Left lobe of liver (tissue), 2 donors: Measurements from ENCODE around the gene SGPP2. TPM values are rescaled to one million over a fixed set of nuclear protein-coding genes. Genes with fewer than 3 reads are reported as not detected.
"Not testable (repeated sequence)": the region's sequence is repeated elsewhere in the genome, so short reads cannot be mapped to it uniquely, and the experiment has no call there.

Experiments used
- ATAC-seq: fragments of 200-7000 bp; cut with Tn5 transposase; one replicate; pipeline ENCODE4 v1.9.1; 2020; ENCODE audit warnings: mild to moderate bottlenecking, moderate library complexity
- DNase-seq: peaks from one replicate; pipeline ENCODE4 v3.0.0-alpha.2; 2020; ENCODE audit warnings: low spot score
- total RNA-seq: library from RNA; stranded (reverse); gene quantifications from one replicate; pipeline ENCODE4 v1.2.1, GENCODE V29; 2021
- donor health status: DM: no; HTN: no; CAD: no; lungs with moderate emphysema.
- donor health status: DM: no; HTN: yes; CAD: no.

Gene SGPP2
- total RNA-seq, 1 donor from 2014 or later, result 0.23 TPM

DNA sequence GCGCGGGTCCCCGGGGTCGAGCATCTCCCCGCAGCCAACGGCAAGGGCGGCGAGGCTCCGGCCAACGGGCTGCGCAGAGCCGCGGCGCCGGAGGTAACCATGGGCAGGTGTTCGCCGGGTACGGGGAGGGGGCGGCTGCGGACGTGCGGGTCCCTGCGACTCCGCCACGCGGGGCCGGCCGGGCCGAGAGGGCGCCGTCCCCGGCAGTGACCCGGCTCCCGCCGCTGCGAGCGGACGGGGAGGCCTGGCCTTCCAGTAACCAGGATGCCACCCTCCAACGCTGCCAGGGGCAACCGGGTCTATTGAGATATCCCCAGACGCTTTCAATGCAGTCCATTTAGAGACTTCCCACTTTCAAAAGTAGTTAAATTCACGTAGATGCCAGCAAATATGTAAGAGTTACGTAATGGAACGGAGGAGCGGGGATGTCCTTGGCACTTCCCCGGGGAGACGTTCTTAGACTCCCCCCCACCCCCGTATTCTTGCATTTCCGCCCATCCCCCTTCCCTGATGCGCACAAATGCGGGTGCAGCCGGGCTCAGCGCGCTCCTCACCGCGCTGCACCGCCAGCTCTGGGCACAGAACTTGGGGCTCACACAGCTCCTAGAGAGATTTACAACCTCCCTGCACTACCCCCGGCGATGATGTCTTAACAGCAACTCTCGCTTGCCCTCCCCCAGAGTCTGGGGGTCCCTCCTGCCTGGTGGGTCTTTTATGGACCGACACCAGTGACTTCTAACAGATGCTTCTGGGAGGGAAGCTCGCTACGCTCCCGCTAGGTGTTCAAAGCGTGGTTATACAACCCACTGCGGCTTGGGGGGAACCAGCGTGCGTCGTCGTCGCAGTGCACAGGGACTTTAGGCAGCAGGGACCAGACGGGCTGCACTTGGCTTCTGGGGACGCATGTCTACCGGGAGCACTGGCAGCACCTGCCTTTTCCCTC, 657 bp downstream of the SGPP2 start:
- DNase-seq (no peak), ATAC-seq (peak; percentile 28)

DNA sequence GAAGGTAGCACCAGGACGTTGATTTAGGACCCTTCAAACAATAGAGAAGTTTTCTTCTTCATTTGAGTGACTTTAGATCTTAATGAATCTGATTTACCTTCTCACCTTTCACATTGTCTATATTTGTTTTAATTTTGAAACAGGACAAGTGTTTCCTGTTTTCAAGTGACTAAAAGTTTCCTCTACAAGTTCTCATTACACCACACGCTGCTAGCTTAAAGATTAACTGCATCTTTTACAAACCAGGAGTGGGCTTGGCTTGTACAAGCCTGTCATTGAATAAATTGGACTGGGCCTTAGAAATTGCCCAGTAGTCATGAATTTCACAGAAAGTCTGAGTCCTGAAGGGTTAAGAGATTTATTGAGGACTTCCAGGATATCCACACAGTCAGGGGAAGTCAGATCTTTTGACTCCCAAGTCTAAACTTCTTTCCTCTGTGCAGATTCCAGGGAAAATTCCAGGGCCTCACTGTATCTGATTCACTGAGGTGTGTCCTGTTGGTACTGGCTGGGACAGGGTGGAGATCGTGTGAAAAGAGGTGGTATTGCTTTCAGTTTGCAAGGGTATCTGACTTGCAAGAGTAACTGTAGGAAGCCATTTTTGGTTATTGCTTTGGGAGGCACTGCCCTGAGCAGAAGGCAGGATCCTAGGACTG, 3.4 kb downstream of the SGPP2 start:
- DNase-seq (no peak), ATAC-seq (no peak)

GRCh38 chr2:222430071-222430470, 5.7 kb downstream of the SGPP2 start:
- no peak for ATAC-seq
- DNase-seq, result no peak

GRCh38 chr2:222430681-222431080, 6.3 kb downstream of the SGPP2 start:
- DNase-seq (no peak), ATAC-seq (no peak)

DNA sequence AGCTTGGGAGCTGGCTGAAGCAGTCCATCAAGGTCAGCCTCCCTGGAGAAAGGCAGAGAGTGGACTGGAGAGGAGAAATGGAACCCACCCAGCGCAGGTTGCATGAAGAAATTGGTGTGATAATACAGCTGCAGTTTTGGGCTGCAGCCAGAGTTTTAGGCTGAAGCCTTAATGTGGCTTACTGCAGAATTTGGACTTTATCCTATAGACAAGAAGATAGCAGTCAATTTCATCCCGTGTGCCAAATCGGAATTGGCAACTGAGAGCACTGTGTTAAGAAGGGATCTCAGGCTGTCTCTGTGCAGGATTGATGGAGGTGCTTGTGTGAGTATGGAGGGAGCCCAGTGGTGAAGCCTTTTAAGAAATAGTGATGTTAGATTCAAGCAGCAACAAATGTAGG, 7.5 kb downstream of the SGPP2 start:
- DNase-seq (no peak), ATAC-seq (no peak)

GRCh38 chr2:222433332-222434173, 9.2 kb downstream of the SGPP2 start:
- DNase-seq (no peak), ATAC-seq (no peak)

- DNase-seq (no peak), ATAC-seq (no peak)
Observed at GRCh38 chr2:222434204-222434603, 9.9 kb downstream of the SGPP2 start.

DNA sequence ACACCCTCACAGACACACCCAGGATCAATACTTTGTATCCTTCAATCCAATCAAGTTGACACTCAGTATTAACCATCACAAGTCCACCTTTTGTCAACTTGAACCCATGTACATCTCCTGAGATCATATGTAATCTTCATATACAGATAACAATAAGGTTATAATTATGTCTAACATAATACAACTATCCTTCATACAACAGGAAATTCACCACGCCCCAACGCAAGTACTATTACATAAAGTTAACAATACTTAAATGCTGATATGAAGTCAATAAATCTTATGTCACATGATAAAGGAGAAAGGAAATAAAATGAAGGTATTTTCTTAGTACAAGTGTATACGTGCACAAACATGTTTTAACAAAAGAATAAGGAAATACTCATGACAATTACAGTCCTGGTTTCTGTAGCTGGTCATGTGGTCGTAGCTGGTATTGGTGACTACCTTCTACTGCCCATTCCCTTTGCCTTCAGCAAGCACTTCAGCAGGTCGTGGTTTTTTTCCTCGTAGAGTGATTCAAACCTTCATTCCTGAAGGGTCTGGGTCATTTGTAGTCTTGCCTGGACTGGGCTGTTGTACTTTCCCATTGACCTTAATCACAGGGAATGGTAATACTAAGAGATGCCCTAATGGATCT, 11.2 kb downstream of the SGPP2 start:
- not testable (repeated sequence) for DNase-seq, ATAC-seq

DNA sequence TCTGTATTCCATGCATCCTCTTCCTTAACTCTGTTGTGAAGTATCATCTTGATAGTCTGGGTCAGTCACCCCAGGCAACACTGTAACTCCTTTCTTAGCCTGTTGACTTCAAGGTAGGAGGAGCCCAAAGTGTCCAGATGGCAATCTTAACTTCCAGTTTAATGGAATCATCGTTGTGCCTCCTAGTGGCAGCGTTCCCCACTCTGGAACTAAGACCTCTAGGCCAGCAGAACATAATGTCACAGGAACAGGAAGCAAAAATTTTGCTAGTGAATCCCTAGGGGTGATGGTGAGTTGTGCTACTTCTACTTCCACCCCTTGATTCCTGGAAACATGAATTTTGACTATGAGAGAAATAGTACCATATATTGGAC, 11.7 kb downstream of the SGPP2 start:
- ATAC-seq, result no peak
- DNase-seq, result no peak

- no peak for ATAC-seq
- no peak for DNase-seq
Observed at GRCh38 chr2:222439692-222440091, 15.3 kb downstream of the SGPP2 start.

DNA sequence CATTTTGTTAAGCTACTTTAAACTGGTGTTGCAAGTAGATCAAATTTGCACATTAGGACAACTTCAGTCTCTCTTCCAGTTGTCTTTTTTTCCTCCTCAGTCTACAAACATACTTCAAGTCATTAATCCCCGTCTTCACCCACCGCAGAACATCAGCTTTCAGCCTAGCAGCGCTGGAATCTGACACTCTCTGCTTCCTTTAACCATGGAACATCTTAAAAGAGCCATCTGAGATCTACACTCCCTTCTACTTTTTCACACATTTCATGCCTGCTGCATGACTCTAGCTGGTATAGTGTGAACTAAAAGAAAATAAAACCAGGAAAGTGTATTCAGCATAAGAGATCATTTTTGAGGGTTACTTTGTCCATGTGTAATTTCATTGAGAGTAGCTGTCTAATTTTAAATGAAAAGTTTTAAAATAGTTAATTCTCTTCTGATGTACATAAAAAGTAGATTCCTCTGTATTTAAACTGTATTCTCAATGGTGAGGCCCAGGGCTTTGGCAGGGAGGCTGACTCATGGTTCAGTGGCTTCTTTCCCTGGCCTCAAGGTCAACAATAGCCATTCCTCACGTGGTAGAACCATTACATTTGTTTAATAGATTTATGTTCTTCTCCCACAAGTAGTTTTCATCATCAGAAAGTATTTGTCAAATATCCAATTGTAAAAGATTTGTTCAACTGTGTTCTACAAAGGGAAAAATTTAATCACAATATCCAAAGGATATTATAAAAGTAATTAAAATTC, 16.5 kb downstream of the SGPP2 start:
- ATAC-seq (no peak), DNase-seq (no peak)

GRCh38 chr2:222442665-222443064, 18.3 kb downstream of the SGPP2 start:
- no peak for ATAC-seq
- no peak for DNase-seq

DNA sequence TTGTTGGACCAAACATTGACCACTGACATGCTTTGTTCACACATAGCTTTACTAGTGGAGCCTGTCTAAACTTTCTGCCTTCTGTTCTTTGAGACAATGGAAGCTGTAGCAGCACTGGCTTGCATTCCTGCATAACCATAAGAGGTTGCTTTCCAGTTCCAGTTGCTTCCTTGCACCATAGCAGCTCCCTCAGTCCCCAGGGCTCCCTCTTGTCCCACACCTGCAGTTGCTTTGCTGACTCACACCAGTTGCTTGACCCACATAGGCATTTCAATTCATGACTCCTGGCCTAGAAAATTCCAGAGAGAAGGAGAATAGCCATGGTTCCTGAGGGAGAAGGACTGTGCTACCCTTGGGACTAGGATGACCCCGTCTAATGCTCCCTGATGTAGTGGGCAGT, 20.9 kb downstream of the SGPP2 start:
- ATAC-seq (no peak), DNase-seq (no peak)

- DNase-seq, result no peak
- no peak for ATAC-seq
Observed at GRCh38 chr2:222447131-222447530, 22.8 kb downstream of the SGPP2 start.

- ATAC-seq (peak; percentile 42), DNase-seq (no peak)
Observed at GRCh38 chr2:222448748-222449181, 24.4 kb downstream of the SGPP2 start.

DNA sequence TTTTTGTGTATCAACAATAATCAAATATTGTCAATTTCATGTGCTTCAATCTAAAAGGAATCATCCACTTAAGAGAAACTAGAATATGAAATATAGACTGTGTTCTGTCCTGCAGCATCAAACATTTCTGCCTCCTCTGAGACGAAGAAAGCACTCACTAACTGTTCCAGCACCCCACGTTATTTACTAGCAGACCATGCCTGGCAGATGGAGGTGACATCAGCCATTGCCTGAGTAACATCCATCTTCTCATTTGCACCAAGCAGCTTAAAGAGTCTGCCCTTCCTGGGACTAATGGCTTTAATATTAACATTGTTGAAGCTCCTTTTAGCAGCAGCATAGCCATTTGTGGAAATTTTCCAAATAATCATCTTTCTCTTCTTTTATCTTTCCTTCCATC, 25.7 kb downstream of the SGPP2 start:
- DNase-seq, result no peak
- no peak for ATAC-seq

- no peak for ATAC-seq
- no peak for DNase-seq
Observed at GRCh38 chr2:222451224-222451674, 26.9 kb downstream of the SGPP2 start.

GRCh38 chr2:222452422-222452950, 28.1 kb downstream of the SGPP2 start:
- DNase-seq (no peak), ATAC-seq (no peak)

DNA sequence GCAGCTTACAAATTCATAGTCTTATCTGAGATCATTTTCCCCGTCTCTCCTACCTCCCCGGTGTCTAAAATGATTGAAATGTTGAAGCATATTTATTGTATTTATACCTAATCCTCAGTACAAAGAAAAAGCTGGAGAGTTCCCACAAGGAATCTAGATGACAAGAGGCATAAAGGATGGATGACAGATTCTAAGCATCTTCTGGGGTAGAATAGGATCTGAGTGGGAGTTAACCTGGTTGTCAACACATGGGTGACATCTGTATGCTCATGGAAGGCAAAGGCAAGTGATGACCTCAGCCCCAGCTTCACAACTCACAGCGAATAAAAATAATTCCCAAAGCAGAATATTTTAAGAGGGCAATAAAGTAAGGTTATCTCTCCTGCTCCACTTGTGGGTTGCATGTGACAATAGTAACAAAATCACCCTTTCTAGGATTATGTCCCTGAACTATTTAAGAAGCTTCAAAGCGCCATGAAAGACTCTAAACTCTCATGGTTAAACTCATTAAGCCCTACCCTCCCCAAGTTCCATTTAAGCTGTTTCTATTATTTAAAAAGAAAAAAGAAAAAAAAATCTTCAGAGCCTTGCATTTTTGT, 32.2 kb downstream of the SGPP2 start:
- DNase-seq (no peak), ATAC-seq (no peak)
